Fibroblast of peridontal ligament (primary cell): Measurements from ENCODE around the gene AOC3.
"Not testable (repeated sequence)": the region's sequence is repeated elsewhere in the genome, so short reads cannot be mapped to it uniquely, and the experiment has no call there.

Experiments
- DNase-seq: peaks from one replicate; pipeline ENCODE4 v3.0.0-alpha.2; 2010; ENCODE audit errors: extremely low read depth

The AOC3 gene

GRCh38 chr17:42866631-42867575 lies 15.9 kb downstream of the AOC3 start:
- no peak for DNase-seq

GRCh38 chr17:42867694-42868261 lies 16.8 kb downstream of the AOC3 start:
- DNase-seq, result not testable (repeated sequence)

- DNase-seq, result no peak
These were observed 17.3 kb downstream of the AOC3 start for GRCh38 chr17:42868338-42868737.

DNA sequence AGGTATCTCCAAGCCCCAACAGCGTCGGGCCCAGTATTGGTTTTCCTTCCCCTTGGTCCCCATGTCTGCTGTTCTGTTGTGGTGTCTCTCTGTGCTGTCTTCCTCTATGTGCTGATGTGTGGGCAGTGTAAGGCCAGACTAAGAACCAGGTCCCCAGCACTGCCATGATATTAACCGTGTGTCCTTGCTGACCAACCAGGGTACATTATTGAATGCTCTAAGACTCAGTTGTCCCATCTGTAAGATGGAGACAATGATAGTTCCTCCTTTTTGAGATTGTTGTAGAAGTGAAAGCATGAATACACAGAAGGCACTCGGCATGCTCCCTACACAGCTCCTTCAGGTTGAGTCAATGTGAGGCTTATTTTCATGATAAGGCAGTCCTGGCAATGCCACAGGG lies 20.6 kb downstream of the AOC3 start:
- DNase-seq, result no peak

- DNase-seq, result no peak
These were observed 21.4 kb downstream of the AOC3 start for GRCh38 chr17:42872251-42872965.

GRCh38 chr17:42873315-42873714 lies 22.3 kb downstream of the AOC3 start:
- no peak for DNase-seq

DNA sequence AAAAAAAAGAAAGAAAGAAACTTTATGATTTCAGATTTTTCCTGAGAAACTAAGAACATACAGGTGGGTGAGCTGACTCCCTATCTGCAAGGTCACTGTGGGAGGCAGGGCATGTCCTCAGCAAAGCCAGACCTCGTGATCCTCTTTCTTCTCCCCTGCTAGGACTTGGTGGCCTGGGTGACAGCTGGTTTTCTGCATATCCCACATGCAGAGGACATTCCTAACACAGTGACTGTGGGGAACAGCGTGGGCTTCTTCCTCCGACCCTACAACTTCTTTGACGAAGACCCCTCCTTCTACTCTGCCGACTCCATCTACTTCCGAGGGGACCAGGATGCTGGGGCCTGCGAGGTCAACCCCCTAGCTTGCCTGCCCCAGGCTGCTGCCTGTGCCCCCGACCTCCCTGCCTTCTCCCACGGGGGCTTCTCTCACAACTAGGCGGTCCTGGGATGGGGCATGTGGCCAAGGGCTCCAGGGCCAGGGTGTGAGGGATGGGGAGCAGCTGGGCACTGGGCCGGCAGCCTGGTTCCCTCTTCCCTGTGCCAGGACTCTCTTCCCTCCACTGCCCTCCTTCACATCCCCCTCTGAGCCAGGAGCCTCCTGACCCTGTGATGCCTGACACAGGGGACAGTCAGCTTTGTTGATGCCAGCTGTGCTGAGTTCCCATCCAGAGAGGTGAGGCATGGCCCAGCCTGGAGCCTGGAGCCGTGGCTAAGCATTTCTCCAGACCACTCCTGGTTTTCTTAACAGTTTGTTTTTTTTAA lies 23.1 kb downstream of the AOC3 start:
- not testable (repeated sequence) for DNase-seq

DNA sequence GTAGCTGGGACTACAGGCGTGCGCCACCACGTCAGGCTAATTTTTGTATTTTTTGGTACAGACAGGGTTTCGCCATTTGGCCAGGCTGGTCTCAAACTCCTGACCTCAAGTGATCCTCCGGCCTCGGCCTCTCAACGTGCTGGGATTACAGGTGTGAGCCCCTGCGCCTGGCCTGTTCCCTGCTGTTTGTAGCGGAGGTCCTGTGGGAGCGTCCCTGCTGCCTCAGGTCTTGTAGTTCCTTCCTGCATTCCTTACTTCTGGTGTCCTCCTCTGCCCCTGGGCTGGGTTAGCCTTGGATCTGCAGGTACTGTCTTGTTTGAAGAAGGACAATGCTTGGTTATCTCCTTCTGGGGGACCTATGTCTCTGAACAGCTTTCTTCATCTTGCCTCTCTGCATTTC lies 26.0 kb downstream of the AOC3 start:
- DNase-seq, result no peak

DNA sequence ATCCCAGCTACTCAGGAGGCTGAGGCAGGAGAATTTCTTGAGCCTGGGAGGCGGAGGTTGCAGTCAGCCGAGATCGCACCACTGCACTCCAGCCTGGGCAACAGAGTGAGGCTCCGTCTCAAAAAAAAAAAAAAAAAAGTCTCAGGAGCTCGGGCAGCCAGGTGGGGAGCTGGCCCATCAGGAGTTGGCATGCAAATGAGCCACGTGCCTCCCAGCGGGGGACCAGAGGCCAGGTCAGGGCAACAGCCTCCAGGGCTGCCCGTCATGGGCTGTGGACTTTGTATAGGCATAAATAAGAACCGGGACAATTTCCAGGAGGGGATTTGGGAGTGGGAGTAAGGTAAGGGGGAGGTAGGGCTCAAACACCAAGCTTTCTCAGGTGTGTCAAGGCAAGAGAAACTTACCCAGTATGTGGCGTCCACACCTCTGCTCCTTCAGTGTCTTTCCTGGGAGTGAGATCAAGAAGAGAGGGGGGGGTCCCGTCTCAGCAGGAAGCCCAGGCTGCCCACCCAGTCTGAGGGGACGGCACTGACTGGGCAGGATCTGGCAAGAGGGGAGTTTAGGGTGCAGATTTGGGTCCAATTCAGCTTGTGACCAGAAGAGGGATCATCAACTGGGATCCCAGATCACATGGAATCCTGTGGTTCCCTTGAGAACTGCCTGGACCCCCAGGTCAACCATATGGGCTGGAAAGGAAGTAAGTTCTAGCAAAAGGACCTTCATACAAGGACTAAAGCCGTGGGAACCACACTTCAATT lies 27.3 kb downstream of the AOC3 start:
- no peak for DNase-seq

GRCh38 chr17:42878924-42879595 lies 28.1 kb downstream of the AOC3 start:
- no peak for DNase-seq

GRCh38 chr17:42879596-42879985 lies 28.6 kb downstream of the AOC3 start:
- peak; percentile 6 for DNase-seq

GRCh38 chr17:42880776-42881310 lies 29.8 kb downstream of the AOC3 start:
- DNase-seq, result no peak

DNA sequence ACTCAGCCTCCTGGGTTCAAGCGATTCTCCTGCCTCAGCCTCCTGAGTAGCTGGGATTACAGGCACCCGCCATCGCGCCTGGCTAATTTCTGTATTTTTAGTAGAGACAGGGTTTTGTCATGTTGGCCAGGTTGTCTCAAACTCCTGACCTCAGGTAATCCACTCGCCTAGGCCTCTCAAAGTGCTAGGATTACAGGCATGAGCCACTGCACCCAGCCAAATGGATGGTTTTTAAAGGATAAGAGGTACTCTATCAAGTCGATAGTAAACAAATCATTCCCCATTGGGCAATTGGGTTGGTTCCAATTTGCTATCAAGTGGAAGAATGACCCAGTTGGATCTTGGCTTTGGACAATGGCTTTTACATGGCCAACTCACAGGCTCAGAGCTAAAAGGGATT lies 30.7 kb downstream of the AOC3 start:
- DNase-seq, result not testable (repeated sequence)

DNA sequence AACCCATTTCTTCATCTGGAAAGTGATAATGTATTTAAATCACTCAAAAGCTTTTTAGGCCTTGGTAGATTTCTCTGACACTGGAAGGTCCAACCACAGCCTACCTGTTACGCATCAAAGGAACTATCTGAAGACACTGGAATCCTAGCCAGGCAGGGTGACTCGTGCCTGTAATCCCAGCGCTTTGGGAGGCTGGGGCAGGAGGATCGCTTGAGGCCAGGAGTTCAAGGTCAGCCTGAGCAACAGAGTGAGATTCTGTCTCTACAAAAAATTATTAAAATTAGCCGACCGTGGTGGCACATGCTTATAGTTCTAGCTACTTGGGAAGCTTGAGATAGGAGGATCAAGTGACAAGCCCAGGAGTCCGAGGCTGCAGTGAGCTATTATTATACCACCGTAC lies 31.2 kb downstream of the AOC3 start:
- no peak for DNase-seq

DNA sequence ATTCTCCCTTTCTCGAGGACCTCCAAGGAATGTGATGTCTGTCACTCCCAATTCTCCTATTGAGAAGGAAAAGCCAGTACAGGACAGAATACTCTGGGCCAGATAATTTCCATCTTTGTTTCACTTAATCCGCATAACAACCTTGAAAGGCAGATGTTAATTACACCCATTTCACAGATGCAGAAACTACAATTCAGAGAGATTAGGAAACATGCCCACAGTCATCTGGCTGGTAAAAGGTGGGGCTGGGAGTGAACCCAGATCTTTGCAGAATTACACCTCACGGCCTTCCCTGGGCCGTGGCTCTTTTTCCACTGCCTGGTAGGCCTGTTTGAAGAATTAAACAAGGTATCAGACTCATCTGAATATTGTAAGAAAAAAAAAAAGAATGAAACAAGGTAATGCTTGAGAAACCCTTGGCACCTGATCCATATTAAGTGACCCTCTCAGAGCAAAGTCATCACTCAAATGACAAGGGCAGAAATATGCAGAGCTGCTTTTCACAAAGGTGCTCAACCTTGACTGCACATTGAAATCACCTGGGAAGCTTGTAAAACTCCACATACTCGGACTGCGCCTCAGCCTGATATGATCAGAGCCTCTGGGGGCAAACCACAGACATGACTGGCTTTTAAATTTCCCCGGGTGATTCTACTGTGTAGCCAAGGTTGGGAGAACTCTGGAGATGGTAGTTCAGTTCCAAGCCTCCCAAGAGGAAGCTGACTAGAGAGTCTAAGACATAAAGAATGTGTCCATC lies 33.0 kb downstream of the AOC3 start:
- no peak for DNase-seq

DNA sequence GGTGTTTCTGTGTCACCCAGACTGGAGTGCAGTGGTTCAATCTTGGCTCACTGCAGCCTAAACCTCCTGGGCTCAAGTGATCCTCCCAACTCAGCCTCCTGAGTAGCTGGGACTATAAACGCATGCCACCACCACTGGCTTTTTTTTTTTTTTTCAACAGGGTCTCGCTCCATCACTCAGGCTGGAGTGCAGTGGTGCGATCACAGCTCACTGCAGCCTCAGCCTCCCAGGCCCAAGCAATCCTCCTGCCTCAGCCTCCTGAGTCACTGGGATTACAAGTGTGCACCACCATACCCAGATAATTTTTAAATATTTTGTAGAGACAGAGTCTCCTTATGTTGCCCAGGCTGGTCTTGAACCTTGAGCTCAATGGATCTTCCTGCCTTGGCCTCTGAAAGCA lies 34.8 kb downstream of the AOC3 start:
- DNase-seq, result not testable (repeated sequence)

- DNase-seq, result no peak
These were observed 35.5 kb downstream of the AOC3 start for GRCh38 chr17:42886283-42887176.

GRCh38 chr17:42889809-42890208 lies 38.8 kb downstream of the AOC3 start:
- DNase-seq, result no peak
